Neural cell (in vitro differentiated cells): ENCODE data around the gene MANEAL. TPM values are rescaled to one million over a fixed set of nuclear protein-coding genes. Genes with fewer than 3 reads are reported as not detected.

Experiments used
- H2AFZ ChIP-seq: fragments of 200-600, 300-800 bp; sonication (generic), shearing (Covaris generic); 2 replicates; pipeline ENCODE4 v1.6.0; 2014; ENCODE audit warnings: low read depth, mild to moderate bottlenecking, antibody characterized with exemption, low read length, moderate library complexity
- H3F3A ChIP-seq: fragments of 200-600 bp; shearing (Covaris generic); 2 replicates; pipeline ENCODE4 v1.6.1; 2016; ENCODE audit warnings: mild to moderate bottlenecking, moderate library complexity, mixed read lengths, antibody characterized with exemption, low read length; ENCODE audit not compliant: insufficient read depth, poor library complexity, severe bottlenecking
- H3K27ac ChIP-seq: fragments of 200-600, 300-800 bp; sonication (generic), shearing (Covaris generic); 2 replicates; pipeline ENCODE4 v1.5.1; 2014; ENCODE audit warnings: mild to moderate bottlenecking, low read length, moderate library complexity
- H3K27me3 ChIP-seq: fragments of 300-800, 200-600 bp; sonication (generic), shearing (Covaris generic); 2 replicates; pipeline ENCODE4 v1.6.0; 2014; ENCODE audit warnings: mild to moderate bottlenecking, low read depth, low read length, moderate library complexity; ENCODE audit not compliant: insufficient read depth
- H3K36me3 ChIP-seq: fragments of 300-800, 200-600 bp; sonication (generic), shearing (Covaris generic); 2 replicates; pipeline ENCODE4 v1.5.1; 2014; ENCODE audit warnings: mild to moderate bottlenecking, antibody characterized with exemption, low read length, moderate library complexity; ENCODE audit not compliant: insufficient read depth
- H3K4me2 ChIP-seq: fragments of 300-800, 200-600 bp; sonication (generic), shearing (Covaris generic); 2 replicates; pipeline ENCODE4 v1.6.0; 2014; ENCODE audit warnings: mild to moderate bottlenecking, low read length
- H3K4me3 ChIP-seq: fragments of 300-800, 200-600 bp; sonication (generic), shearing (Covaris generic); 2 replicates; pipeline ENCODE4 v1.5.1; 2014; ENCODE audit warnings: mild to moderate bottlenecking, low read length, moderate library complexity
- H3K79me2 ChIP-seq: fragments of 200-600 bp; shearing (Covaris generic); replicated peaks from 2 replicates; pipeline ENCODE4 v1.6.0; 2014; ENCODE audit warnings: mild to moderate bottlenecking, low read length, moderate library complexity; ENCODE audit not compliant: insufficient read depth
- H3K9ac ChIP-seq: fragments of 300-800, 200-600 bp; sonication (generic), shearing (Covaris generic); 2 replicates; pipeline ENCODE4 v1.6.1; 2016; ENCODE audit warnings: mild to moderate bottlenecking, low read length, mixed read lengths
- H3K9me2 ChIP-seq: fragments of 200-600 bp; shearing (Covaris generic); 2 replicates; pipeline ENCODE4 v1.6.1; 2016; ENCODE audit warnings: mild to moderate bottlenecking, low read length, mixed read lengths; ENCODE audit not compliant: insufficient read depth
- H3K9me3 ChIP-seq: fragments of 200-600, 300-800 bp; sonication (generic), shearing (Covaris generic); 2 replicates; pipeline ENCODE4 v1.6.1; 2016; ENCODE audit warnings: mild to moderate bottlenecking, mixed run types, low read length, moderate library complexity, mixed read lengths
- H4K20me1 ChIP-seq: fragments of 200-600 bp; shearing (Covaris generic); 2 replicates; pipeline ENCODE4 v1.6.1; 2016; ENCODE audit warnings: mild to moderate bottlenecking, mixed run types; ENCODE audit not compliant: insufficient read depth
- CTCF ChIP-seq: fragments of 450-650 bp; IDR thresholded peaks from 2 replicates; pipeline ENCODE4 v1.5.1; 2014; ENCODE audit warnings: antibody characterized with exemption, mild to moderate bottlenecking, moderate library complexity; ENCODE audit not compliant: poor library complexity, severe bottlenecking
- EP300 ChIP-seq: fragments of 450-650 bp; conservative IDR thresholded peaks from 2 replicates; pipeline ENCODE4 v1.6.1; 2014; ENCODE audit warnings: antibody characterized with exemption, mild to moderate bottlenecking, moderate library complexity; ENCODE audit not compliant: poor library complexity, severe bottlenecking
- EZH2 ChIP-seq: fragments of 200-600, 300-800 bp; shearing (Covaris generic), sonication (generic); IDR thresholded peaks from 2 replicates; pipeline ENCODE4 v1.6.1; 2014; ENCODE audit warnings: antibody characterized with exemption, low read length, borderline replicate concordance, mild to moderate bottlenecking; ENCODE audit not compliant: insufficient read depth, poor library complexity, severe bottlenecking
- MXI1 ChIP-seq: fragments of 450-650 bp; conservative IDR thresholded peaks from 2 replicates; pipeline ENCODE4 v1.6.1; 2014; ENCODE audit warnings: antibody characterized with exemption, mild to moderate bottlenecking; ENCODE audit not compliant: poor library complexity, severe bottlenecking
- POLR2AphosphoS5 ChIP-seq: IDR thresholded peaks from 2 replicates; pipeline ENCODE4 v1.6.1; 2012
- RAD21 ChIP-seq: fragments of 450-650 bp; conservative IDR thresholded peaks from 2 replicates; pipeline ENCODE4 v1.6.1; 2014; ENCODE audit warnings: antibody characterized with exemption, mild to moderate bottlenecking, moderate library complexity
- REST ChIP-seq: IDR thresholded peaks from 2 replicates; pipeline ENCODE4 v1.6.1; 2012; ENCODE audit warnings: borderline replicate concordance
- SMC3 ChIP-seq: fragments of 450-650 bp; conservative IDR thresholded peaks from 2 replicates; pipeline ENCODE4 v1.6.1; 2014; ENCODE audit warnings: antibody characterized with exemption, mild to moderate bottlenecking, moderate library complexity; ENCODE audit not compliant: poor library complexity
- TAF1 ChIP-seq: IDR thresholded peaks from 2 replicates; pipeline ENCODE4 v1.6.1; 2012; ENCODE audit warnings: low read depth
- polyA plus RNA-seq: library from polyadenylated mRNA; depleted of rRNA; stranded (reverse); fragments of >200 nt; gene quantifications from 2 replicates; pipeline ENCODE4 v1.2.3, GENCODE V29; 2014

The MANEAL gene
- polyA plus RNA-seq, 1 donor from 2014 or later: 37.0 TPM

- Histone ChIP-seq H3F3A (no peaks in the 10 kb centered on the region), H3K4me3 (no peak overlapping the region), H4K20me1 (no peaks in the 10 kb centered on the region), H3K79me2 (no peaks in the 10 kb centered on the region), H3K9me3 (no peaks in the 10 kb centered on the region), H3K9me2 (no peaks in the 10 kb centered on the region), H3K27me3 (no peaks in the 10 kb centered on the region), H3K9ac (no peak overlapping the region), H2AFZ (no peak overlapping the region), H3K27ac (no peak overlapping the region), H3K36me3 (peaks cover 12% of the 10 kb centered on the region), H3K4me2 (no peak overlapping the region)
- TF ChIP-seq POLR2AphosphoS5 (no peak), SMC3 (no peak), EZH2 (no peak), EP300 (no peak), MXI1 (no peak), CTCF (no peak), TAF1 (no peak), REST (no peak), RAD21 (no peak)
These were observed 38.2 kb downstream of the MANEAL start for GRCh38 chr1:37831809-37832208.

- Histone ChIP-seq H3K27ac (no peak overlapping the region), H3K4me2 (no peak overlapping the region), H3K4me3 (no peak overlapping the region), H3F3A (no peaks in the 10 kb centered on the region), H3K9me3 (no peaks in the 10 kb centered on the region), H3K9ac (no peak overlapping the region), H3K36me3 (peaks cover 16% of the 10 kb centered on the region), H4K20me1 (no peaks in the 10 kb centered on the region), H3K9me2 (no peaks in the 10 kb centered on the region), H2AFZ (no peak overlapping the region), H3K79me2 (no peaks in the 10 kb centered on the region), H3K27me3 (no peaks in the 10 kb centered on the region)
- TF ChIP-seq REST: no peak
These were observed 43.1 kb downstream of the MANEAL start for GRCh38 chr1:37836788-37837187.
